SK-N-DZ (cell line): ENCODE measurements around the gene STK33.

Experiments
- DNase-seq: peaks from one replicate; pipeline ENCODE4 v3.0.0-alpha.2; 2015; ENCODE audit warnings: low spot score
- small RNA-seq, 2 experiments: library from RNA; depleted of rRNA; stranded (forward); fragments of <200 nt; gene quantifications; one replicate each; pipeline ENCODE3, GENCODE V24; 2014

The STK33 gene

GRCh38 chr11:8357505-8357888 lies 236.5 kb downstream of the STK33 start:
- DNase-seq = no peak

DNA sequence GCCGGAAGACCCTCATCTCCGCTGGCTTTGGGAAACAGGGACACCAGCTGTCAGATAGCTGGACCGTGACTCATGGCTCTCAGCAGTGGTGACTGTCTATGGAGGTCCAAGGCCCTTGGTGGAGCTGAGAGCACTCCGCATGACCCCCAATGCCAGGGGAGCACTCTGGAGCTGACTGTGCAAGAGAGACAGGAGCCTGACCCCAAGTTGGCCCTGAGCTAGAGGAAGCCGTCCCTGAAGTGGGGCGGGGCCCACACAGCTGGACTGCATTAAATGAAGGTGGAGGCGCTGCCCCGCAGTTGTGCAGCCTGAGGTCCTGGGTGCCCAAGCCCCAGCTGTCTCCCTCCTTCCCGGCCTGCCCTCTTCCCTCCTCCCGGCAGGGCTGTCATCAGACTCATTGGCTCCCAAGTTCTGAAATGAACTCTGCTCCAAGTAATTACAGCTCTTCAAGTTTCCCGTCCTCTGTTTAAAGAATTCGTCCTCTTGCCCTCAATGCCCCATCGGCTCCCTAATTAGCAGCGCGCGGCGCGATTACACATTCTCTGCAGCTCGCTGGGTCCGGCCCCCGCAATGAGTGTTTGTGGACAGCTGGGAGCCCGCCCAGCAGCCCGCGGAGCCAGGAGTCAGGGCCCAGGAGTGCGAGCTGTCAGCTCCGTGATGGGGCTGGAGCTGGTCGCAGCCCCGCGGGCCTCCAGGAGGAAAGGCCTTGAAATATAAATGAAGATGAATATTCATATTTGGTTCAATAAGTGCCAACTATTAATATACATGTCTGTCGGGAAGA lies 237.1 kb downstream of the STK33 start:
- no peak for DNase-seq

DNA sequence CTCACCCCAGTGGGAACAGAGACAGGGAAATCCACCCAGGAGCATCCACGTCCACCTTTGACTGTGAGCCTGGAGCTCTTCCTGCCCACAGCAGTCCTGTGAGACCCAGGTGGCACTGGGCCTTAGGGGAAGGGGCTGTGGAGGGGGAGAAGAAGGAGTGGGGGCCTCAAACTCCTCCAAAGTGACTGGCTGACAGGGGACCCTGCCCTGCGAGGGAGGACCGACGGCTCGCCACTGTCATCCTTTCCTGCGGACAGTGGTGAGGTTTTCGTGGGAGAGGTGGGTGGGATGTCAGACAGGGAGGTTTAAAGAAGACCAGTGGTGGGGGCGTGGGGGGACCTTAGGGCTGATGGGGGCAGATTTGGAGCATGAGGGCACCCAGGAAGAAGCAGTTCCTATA lies 237.8 kb downstream of the STK33 start:
- no peak for DNase-seq

- no peak for DNase-seq
These were observed 238.6 kb downstream of the STK33 start for GRCh38 chr11:8355416-8355742.

DNA sequence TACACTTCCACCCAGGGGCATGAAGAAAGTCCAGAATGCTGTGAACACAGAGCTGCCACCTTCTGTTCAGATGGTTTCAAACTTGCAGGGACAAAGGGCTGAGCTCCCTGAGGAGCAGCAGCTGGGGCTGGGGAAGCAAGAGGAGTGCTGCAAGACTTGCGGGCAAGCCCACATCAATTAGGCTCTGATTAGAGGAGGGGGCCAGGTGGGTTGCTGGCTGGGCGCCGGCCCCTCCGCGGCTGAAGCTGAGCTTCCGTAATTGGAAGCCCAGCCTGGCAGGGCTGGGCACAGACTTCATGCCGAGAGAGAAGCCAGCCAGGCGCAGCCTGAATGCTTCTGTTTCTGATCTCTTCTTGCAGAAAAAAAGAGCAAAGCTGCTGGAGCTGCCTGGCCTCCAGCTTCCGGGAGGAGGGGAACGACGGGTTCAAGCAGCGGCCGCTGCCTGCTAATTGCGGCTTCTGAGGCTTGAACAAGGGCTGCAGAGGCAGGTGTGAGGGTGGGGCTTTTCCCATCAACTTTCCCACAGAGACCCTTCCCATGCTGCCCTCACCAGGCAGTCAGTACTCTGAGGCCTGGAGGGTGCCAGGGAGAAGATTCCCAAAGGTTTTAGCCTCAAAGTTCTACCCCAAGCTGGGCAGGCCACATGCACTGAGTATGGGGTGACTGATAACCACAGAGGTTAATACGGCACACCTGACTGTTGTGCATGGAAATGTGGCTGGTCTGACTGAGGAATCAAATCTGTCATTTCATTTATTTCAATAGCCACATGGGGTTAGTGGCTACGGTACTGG lies 239.2 kb downstream of the STK33 start:
- peak; percentile 62 for DNase-seq

DNA sequence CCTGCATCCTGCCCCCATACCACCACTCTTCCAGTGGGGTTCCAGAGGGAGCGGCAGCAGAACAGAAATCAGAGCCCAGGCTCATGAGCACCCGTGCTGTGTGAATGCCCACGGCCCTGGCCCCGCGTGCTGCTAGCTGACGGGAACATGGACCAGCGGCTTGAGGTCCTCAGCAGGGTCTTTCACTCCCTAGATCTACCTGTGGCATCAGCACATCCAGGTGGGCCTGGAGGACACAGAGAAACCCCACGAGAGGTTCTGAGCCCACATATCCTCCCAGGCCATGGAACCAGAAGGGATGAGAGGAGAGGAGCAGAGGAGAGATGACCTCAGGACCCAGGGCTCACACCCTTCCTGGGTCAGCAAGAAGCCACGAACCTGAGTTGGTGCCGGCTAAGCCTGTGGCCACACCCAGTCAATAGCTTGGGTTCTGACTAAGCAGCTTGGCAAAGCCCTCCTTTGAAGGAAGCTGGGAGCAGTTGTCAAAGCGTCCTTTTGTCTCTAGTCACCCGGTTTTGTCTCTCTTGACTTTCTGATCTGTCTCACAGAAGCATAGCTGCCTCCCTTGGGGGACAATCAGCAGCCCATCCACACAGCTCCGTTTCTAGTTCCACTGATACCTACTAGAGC lies 241.0 kb downstream of the STK33 start:
- DNase-seq = no peak

- no peak for DNase-seq
These were observed 241.7 kb downstream of the STK33 start for GRCh38 chr11:8352103-8352875.

DNA sequence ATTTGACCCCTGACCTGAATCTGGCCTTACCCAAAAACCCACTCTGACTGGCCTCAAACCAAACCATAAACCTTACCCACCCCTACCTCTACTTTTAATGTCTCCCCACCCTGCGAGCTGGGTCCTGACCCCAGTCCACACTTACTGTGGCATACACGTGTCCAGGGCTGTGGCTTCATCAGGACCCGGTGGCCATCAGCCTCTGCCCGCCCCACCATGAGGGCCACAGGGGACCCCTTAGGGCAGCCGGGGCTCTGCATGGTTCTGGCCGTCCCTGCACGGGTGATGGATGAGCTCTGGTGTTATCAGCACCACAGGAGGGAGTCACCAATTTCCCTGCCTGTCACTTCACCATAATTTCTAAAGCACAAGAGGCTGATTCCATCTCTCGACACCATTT lies 242.8 kb downstream of the STK33 start:
- no peak for DNase-seq

- no peak for DNase-seq
These were observed 246.1 kb downstream of the STK33 start for GRCh38 chr11:8347978-8348377.

DNA sequence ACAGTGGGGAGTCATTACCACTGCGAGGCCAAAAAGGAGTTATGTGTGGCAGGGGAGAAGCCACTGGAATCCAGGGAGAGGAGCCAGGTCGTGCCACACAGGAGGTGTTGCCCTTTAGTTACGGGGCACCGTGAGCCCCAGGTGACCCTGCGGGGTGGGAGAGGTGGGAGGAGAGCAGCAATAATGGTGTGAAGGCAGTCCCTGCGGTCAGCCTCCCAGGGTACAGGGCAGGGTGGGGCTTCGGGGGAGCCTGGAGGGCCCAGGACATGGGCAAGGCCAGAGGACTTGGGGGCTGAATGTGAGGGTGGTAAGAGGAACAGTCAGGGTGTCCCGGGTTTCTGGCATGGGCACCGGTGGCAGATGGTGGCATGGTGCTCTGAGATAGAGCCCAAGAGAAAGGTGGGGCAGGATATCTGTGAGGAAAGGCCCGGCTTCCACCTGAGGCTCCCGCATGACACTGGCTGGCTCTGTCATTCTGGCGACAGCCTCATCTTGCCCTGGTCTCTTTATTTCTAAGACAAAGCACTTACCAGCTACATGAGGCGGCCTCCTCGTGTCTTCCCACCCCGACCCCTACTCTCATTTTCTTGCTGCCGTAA lies 247.8 kb downstream of the STK33 start:
- DNase-seq = no peak

GRCh38 chr11:8345179-8345578 lies 248.8 kb downstream of the STK33 start:
- DNase-seq = no peak

DNA sequence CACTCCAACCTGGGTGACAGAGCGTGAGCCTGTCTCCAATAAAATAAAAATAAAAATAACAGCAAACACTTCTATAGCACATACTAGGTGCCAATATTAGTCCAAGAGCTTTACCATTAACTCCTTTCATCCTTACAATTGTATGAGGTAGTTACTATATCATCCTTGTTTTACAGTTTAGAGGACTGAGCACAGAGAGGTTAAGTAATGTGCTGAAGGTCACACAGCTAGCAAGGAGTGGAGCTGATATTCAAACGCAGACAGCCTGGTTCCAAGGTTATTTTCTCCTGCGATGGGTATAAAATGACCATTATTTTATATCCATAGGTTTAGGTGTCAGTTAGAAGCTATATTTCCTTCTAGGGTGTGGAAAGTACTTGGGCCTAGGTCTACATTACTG lies 249.7 kb downstream of the STK33 start:
- no peak for DNase-seq

DNA sequence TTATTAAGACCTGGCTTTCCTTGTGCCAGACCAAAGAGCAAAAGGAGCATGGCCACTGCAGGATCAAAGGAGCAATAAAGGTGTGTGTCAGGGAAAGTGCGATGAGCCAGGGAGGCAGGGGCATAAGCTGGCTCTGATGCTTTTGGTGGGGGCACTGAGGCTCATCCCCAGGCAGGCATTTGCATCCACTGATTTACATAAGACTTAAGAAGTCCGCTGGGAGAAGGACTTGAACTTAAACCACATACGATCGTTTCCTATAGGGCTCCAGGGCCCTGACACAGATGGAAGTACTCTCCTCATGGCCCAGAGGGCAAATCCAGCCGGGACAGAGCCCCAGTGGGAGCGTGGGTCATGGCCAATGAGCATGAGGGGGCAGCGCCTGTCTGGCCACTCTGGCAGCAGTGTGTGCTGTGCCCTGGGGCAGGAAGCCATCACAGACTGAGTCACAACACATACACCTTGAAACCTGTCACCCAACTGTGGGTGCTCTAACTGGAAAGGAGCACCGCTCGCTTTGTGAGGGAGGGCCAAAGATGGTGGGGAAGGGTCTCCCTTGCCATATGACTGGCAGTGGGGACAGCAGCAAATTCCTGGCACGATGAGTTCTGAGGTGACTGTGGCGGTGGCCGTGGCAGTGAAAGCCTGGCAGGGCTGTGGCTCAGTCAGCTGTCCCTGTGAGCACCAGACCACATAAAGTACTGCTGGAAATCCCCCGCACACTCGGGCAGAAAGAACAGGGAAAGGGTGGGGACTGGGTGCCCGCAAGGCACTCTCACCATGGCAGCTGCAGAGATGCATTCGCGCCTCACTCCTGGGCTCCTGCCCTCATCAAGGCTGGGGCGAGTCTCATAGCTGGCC lies 251.0 kb downstream of the STK33 start:
- no peak for DNase-seq

DNA sequence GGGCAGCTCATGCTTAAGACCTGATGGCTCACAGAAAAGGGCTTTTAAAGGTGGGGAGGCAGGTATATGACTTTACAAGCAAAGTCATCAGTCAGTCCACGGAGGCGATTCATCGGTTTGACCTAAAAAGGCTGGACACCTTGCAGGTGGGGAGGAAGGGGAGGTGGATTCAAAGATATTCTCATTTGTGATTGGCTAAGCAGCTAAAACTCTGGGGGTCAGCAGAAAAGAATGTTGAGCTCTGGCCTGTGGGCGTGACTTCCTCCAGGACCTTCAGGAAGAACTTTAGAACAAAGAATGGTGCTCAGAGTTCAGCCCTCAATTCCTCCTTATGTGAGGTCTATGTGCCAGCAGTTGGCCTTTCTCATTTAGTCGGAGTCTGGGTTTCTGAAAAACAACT lies 252.0 kb downstream of the STK33 start:
- DNase-seq = no peak

Small RNA genes lying within 50 kb of the gene (small RNA-seq; reads per million reads assigned to genes)
- gene RF00601 = 0 reads per million in 2 experiments
